Gastroesophageal sphincter (tissue), 4 donors: ENCODE data around the gene SPRYD3. TPM values are rescaled to one million over a fixed set of nuclear protein-coding genes. Genes with fewer than 3 reads are reported as not detected.

ENCODE experiments used
- ATAC-seq: fragments of 150-250 bp; one replicate; pipeline ENCODE4 v1.9.1; 2016; ENCODE audit warnings: mild to moderate bottlenecking, moderate library complexity
- H3K27ac ChIP-seq, 4 donors: fragments of 200-600 bp; sonication (generic) in 3 of 4; 1 replicate in 3 of 4; 2 replicates in 1 of 4; pipeline ENCODE4 v1.5.1; 2016 to 2019
- H3K27me3 ChIP-seq: fragments of 200-600 bp; sonication (generic); one replicate; pipeline ENCODE4 v1.5.1; 2019
- H3K36me3 ChIP-seq, 2 donors: fragments of 200-600 bp; sonication (generic); one replicate each; pipeline ENCODE4 v1.5.1; 2019; ENCODE audit warnings: control low read depth in 1 of 2
- H3K4me1 ChIP-seq, 3 donors: fragments of 200-600 bp; sonication (generic); 1 replicate in 2 of 3; 2 replicates in 1 of 3; pipeline ENCODE4 v1.5.1; 2016 to 2019; ENCODE audit warnings: control low read depth in 2 of 3
- H3K4me3 ChIP-seq, 2 donors: fragments of 200-600 bp; sonication (generic); one replicate each; pipeline ENCODE4 v1.5.1; 2019; ENCODE audit warnings: mild to moderate bottlenecking in 1 of 2, moderate library complexity in 1 of 2
- H3K9me3 ChIP-seq, 3 donors: fragments of 200-600 bp; sonication (generic); one replicate each; pipeline ENCODE4 v1.5.1; 2017 to 2019; ENCODE audit warnings: control low read depth in 2 of 3
- CTCF ChIP-seq, 4 experiments: fragments of 200-600 bp in 2 of 4; fragments of 450-650 bp in 2 of 4; sonication (generic) in 1 of 4; IDR thresholded peaks; one replicate each; pipeline ENCODE4 v1.5.1; 2017 to 2019; ENCODE audit warnings: antibody characterized with exemption in 4 of 4, mild to moderate bottlenecking in 2 of 4, moderate library complexity in 2 of 4
- EP300 ChIP-seq: sonication (generic); formaldehyde crosslinking; IDR thresholded peaks from one replicate; pipeline ENCODE4 v1.6.1; 2017; ENCODE audit warnings: antibody characterized with exemption, mild to moderate bottlenecking
- POLR2A ChIP-seq, 2 donors: fragments of 450-650 bp; IDR thresholded peaks; one replicate each; pipeline ENCODE4 v1.6.1; 2017; ENCODE audit warnings: antibody characterized with exemption in 2 of 2, mild to moderate bottlenecking in 2 of 2, moderate library complexity in 1 of 2
- POLR2AphosphoS5 ChIP-seq: sonication (generic); formaldehyde crosslinking; IDR thresholded peaks from one replicate; pipeline ENCODE4 v1.6.1; 2017; ENCODE audit warnings: antibody characterized with exemption
- WGBS, 2 donors: methylation state at CpG; one replicate each; pipeline ENCODE4 v1.1.5; 2018; ENCODE audit warnings: low coverage in 1 of 2; 5-methylcytosine and 5-hydroxymethylcytosine counted together
- total RNA-seq, 4 donors: library from RNA; depleted of rRNA; stranded (reverse); fragments of >200 nt; gene quantifications; one replicate each; pipeline ENCODE4 v1.1.0, GENCODE V29; 2016

The SPRYD3 gene
- total RNA-seq, 4 donors from 2014 or later, result 79.1 to 137 (median 110) TPM

DNA sequence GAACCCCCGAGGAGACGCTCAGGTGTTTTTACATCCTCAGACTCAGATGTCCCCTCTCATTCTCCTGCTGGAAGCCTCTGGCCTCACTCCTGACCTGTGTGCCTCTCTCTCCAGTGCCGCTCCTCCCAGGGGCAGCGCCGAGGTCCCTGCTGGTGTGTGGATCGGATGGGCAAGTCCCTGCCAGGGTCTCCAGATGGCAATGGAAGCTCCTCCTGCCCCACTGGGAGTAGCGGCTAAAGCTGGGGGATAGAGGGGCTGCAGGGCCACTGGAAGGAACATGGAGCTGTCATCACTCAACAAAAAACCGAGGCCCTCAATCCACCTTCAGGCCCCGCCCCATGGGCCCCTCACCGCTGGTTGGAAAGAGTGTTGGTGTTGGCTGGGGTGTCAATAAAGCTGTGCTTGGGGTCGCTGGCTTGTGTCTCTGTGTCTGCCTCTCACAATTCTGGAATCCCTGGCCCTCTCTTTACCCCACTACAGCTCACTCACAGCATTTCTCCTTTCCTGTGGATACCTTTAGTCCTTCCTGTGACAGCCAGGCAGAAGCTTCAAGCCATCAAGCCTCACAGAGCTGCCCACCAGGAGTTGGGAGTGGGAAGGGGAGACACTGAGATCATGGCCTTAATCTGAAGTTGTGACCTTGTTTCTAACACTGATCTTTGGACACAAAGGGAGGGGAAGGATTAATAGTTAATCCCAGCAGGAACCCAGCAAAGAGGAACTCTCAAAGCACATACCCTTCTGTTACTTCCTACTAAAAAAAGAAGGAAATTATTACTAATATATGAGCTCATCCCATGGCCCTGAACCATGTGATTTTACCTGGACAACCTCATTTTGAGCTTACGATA lies 23.0 kb upstream of the SPRYD3 start:
- Histone ChIP-seq H3K27me3 (no peaks in the 10 kb centered on the region), H3K4me1 (peaks cover 5 to 61% (median 23%) of the 10 kb centered on the region in 3 donors), H3K27ac (peak overlapping the region in 2 of 4 donors; percentile 12 to 18)

GRCh38 chr12:53101266-53101665 lies 22.1 kb upstream of the SPRYD3 start:
- 57 to 64% methylated on average over 1 to 7 of the region's 7 CpGs for WGBS, 2 donors
- no peaks in the 10 kb centered on the region for H3K9me3 ChIP-seq
- peaks cover 0 to 61% (median 30%) of the 10 kb centered on the region in 3 donors for H3K4me1 ChIP-seq
- peaks cover 0 to 28% of the 10 kb centered on the region in 2 donors for H3K36me3 ChIP-seq
- no peak for TF ChIP-seq EP300
- no peak for TF ChIP-seq POLR2AphosphoS5
- TF ChIP-seq POLR2A (IDR thresholded peaks at IDR 0.05), result no peak
- ATAC-seq, result no peak
- H3K27ac ChIP-seq, result peak overlapping the region in 2 of 4 donors; percentile 30 to 95
- no peaks in the 10 kb centered on the region for H3K27me3 ChIP-seq
- peak overlapping the region in 1 of 2 donors; percentile 83 for H3K4me3 ChIP-seq

More for the DNA sequence above, 23.0 kb upstream of the SPRYD3 start:
- Histone ChIP-seq H3K4me3 (no peak overlapping the region), H3K9me3 (no peaks in the 10 kb centered on the region), H3K36me3 (peaks cover 0 to 28% of the 10 kb centered on the region in 2 donors)
- 65 to 88% methylated on average over 1 to 2 of the region's 12 CpGs for WGBS, 2 donors
- no peak for ATAC-seq
- TF ChIP-seq POLR2AphosphoS5 (no peak), POLR2A (IDR thresholded peaks at IDR 0.05) (no peak), CTCF (IDR thresholded peaks at IDR 0.05) (no peak), EP300 (no peak)

GRCh38 chr12:53100466-53101151 lies 21.4 kb upstream of the SPRYD3 start:
- Histone ChIP-seq H3K27ac (peak overlapping the region in 2 of 4 donors; percentile 49 to 95), H3K4me1 (peaks cover 0 to 62% (median 32%) of the 10 kb centered on the region in 3 donors), H3K4me3 (peak overlapping the region in 1 of 2 donors; percentile 83), H3K27me3 (no peaks in the 10 kb centered on the region), H3K36me3 (peaks cover 0 to 28% of the 10 kb centered on the region in 2 donors), H3K9me3 (no peaks in the 10 kb centered on the region)
- TF ChIP-seq CTCF (IDR thresholded peaks at IDR 0.05), result no peak
- TF ChIP-seq POLR2A (IDR thresholded peaks at IDR 0.05), result no peak
- TF ChIP-seq EP300, result no peak
- no peak for TF ChIP-seq POLR2AphosphoS5
- WGBS, 2 donors, result 70 to 80% methylated on average over 2 to 10 of the region's 13 CpGs
- ATAC-seq, result no peak

DNA sequence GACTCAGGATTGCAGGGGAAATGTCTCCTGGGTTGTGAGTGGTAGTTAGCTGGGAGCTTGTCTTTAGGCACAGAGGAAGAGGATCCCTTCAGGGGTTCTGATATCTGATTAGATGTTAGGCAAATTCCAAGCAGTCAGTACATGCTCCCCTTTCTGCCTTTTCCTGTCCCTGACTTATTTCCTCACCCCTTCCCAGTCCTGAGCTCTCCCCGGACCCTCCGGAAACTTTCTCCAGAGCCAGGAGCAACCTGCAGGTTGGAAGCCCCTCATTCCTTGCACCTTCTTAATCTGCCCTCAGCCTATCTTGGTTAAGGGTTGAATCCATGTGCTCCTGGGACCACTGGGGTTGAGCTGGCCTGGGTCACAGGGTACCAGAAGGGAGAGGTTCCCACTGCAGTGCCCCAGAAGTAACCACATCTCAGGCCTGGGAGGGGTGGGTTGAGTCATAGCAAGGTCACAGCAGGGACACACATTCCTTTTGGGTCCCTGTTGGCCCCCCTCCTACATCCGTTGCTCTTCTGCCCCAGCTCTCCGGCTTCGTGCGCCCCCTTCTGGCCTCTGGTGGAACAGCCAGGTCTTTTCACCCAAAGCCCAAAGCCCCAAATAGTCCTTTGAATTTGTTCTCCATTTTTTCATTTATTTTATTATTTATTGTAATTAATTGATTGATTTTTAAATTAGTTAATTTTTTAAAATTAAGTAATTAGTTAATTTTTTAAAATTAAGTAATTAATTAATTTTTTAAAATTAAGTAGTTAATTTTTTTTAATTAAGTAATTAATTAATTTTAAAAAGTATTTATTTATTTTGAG lies 20.1 kb upstream of the SPRYD3 start:
- peak; percentile 83 for ATAC-seq
- WGBS, 2 donors, result 0 to 16% methylated on average over 6 of the region's 6 CpGs
- TF ChIP-seq POLR2A (IDR thresholded peaks at IDR 0.05), result peak; percentile 34 to 43
- TF ChIP-seq CTCF (IDR thresholded peaks at IDR 0.05), result peak; percentile 94 to 98 (median 97)
- TF ChIP-seq EP300, result no peak
- peak; percentile 93 for TF ChIP-seq POLR2AphosphoS5
- Histone ChIP-seq H3K27me3 (no peaks in the 10 kb centered on the region), H3K9me3 (no peaks in the 10 kb centered on the region), H3K27ac (peak overlapping the region; percentile 56 to 97 (median 89)), H3K4me3 (peak overlapping the region; percentile 43 to 83), H3K4me1 (peaks cover 0 to 74% (median 32%) of the 10 kb centered on the region in 3 donors), H3K36me3 (peaks cover 0 to 28% of the 10 kb centered on the region in 2 donors)
